PC-9 (cell line): ENCODE measurements around the gene ITGB5.

ENCODE experiments used
- CTCF ChIP-seq: fragments of 200-600 bp; sonication (generic); conservative IDR thresholded peaks from 2 replicates; pipeline ENCODE4 v1.6.1; 2017; ENCODE audit warnings: mixed run types, antibody characterized with exemption, mild to moderate bottlenecking, moderate library complexity
- EZH2 ChIP-seq: fragments of 200-600 bp; sonication (generic); IDR thresholded peaks from 2 replicates; pipeline ENCODE4 v1.8.0; 2017; ENCODE audit warnings: antibody characterized with exemption, low read depth

- no peak for TF ChIP-seq CTCF
- TF ChIP-seq EZH2: no peak
These were observed 13.9 kb downstream of the ITGB5 start for GRCh38 chr3:124873226-124873625.
